Smooth muscle cell (in vitro differentiated cells): Measurements from ENCODE around the gene SCYL2. TPM values are rescaled to one million over a fixed set of nuclear protein-coding genes. Genes with fewer than 3 reads are reported as not detected.

ENCODE experiments used
- DNase-seq: peaks from one replicate; lab custom pipeline; 2025; ENCODE audit not compliant: unreplicated experiment; lab: John Stamatoyannopoulos, UW
- H2AFZ ChIP-seq: fragments of 200-600 bp; sonication (generic); 2 replicates; pipeline ENCODE4 v1.6.0; 2016; ENCODE audit warnings: antibody characterized with exemption, low read depth, mild to moderate bottlenecking
- H3F3A ChIP-seq: fragments of 200-600 bp; sonication (generic); 2 replicates; pipeline ENCODE4 v1.6.0; 2017; ENCODE audit warnings: antibody characterized with exemption, low read depth
- H3K27ac ChIP-seq: fragments of 200-600 bp; sonication (generic); 2 replicates; pipeline ENCODE4 v1.5.1; 2016; ENCODE audit warnings: low read depth, mild to moderate bottlenecking
- H3K27me3 ChIP-seq: fragments of 200-600 bp; sonication (generic); 2 replicates; pipeline ENCODE4 v1.6.1; 2016; ENCODE audit warnings: low read depth, mild to moderate bottlenecking
- H3K36me3 ChIP-seq: fragments of 200-600 bp; sonication (generic); 2 replicates; pipeline ENCODE4 v1.5.1; 2016; ENCODE audit warnings: low read depth
- H3K4me1 ChIP-seq: fragments of 200-600 bp; sonication (generic); 2 replicates; pipeline ENCODE4 v1.5.1; 2016; ENCODE audit warnings: low read depth
- H3K4me2 ChIP-seq: fragments of 200-600 bp; sonication (generic); 2 replicates; pipeline ENCODE4 v1.6.0; 2016; ENCODE audit warnings: mild to moderate bottlenecking
- H3K4me3 ChIP-seq: fragments of 200-600 bp; sonication (generic); 2 replicates; pipeline ENCODE4 v1.5.1; 2016; ENCODE audit warnings: mild to moderate bottlenecking
- H3K79me2 ChIP-seq: fragments of 200-600 bp; sonication (generic); 2 replicates; pipeline ENCODE4 v1.6.0; 2016; ENCODE audit warnings: low read depth, mild to moderate bottlenecking
- H3K9ac ChIP-seq: fragments of 200-600 bp; sonication (generic); 2 replicates; pipeline ENCODE4 v1.6.0; 2016; ENCODE audit warnings: low read depth
- H3K9me3 ChIP-seq: fragments of 200-600 bp; sonication (generic); replicated peaks from 2 replicates; pipeline ENCODE4 v1.5.1; 2016; ENCODE audit warnings: low read depth
- H4K20me1 ChIP-seq: fragments of 200-600 bp; sonication (generic); 2 replicates; pipeline ENCODE4 v1.6.0; 2016; ENCODE audit warnings: low read depth
- WGBS: methylation state at CpG from one replicate; pipeline ENCODE4 v1.1.7; 2016; ENCODE audit warnings: low lambda C conversion rate; 5-methylcytosine and 5-hydroxymethylcytosine counted together
- polyA plus RNA-seq: library from polyadenylated mRNA; unstranded; fragments of >200 nt; fragmentation: Nextera tagmentation; extraction: Ambion mirVana; gene quantifications from 2 replicates; pipeline ENCODE4 v1.2.1, GENCODE V29; 2016
- total RNA-seq: library from RNA; depleted of rRNA; stranded (reverse); fragments of >200 nt; gene quantifications from 2 replicates; pipeline ENCODE4 v1.2.3, GENCODE V29; 2014
- TF ChIP-seq, protein P1 (sequence below): fragments of 200-600 bp; sonication (generic); IDR thresholded peaks from 2 replicates; pipeline ENCODE4 v1.5.1; 2017; ENCODE audit warnings: borderline replicate concordance, mild to moderate bottlenecking, antibody characterized with exemption; ENCODE audit not compliant: insufficient read depth, poor library complexity, severe bottlenecking

Gene SCYL2
- total and polyA plus RNA-seq, 2 experiments from 2014 or later = 20.4 to 123 TPM

DNA sequence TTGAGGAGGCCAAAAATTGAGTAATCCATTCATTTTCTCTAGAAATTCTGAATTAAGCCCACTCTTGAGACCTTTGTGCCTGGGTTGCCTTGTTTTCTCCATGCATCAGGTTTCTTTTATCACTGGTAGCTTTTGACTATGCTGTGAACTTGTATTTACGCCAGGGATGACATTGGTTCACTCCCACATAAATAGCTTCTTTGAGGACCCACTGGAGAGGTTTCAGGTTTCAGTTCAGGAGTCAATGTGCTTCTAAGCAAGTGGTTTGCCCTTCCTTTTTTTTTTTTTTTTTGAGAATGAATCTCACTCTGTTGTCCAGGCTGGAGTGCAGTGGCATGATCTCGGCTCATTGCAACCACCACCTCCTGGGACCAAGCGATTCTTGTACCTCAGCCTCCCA, 79.7 kb downstream of the SCYL2 start:
- DNase-seq = no peak
- H3K27me3 ChIP-seq = no peaks in the 10 kb centered on the region
- TF ChIP-seq, protein P1, sequence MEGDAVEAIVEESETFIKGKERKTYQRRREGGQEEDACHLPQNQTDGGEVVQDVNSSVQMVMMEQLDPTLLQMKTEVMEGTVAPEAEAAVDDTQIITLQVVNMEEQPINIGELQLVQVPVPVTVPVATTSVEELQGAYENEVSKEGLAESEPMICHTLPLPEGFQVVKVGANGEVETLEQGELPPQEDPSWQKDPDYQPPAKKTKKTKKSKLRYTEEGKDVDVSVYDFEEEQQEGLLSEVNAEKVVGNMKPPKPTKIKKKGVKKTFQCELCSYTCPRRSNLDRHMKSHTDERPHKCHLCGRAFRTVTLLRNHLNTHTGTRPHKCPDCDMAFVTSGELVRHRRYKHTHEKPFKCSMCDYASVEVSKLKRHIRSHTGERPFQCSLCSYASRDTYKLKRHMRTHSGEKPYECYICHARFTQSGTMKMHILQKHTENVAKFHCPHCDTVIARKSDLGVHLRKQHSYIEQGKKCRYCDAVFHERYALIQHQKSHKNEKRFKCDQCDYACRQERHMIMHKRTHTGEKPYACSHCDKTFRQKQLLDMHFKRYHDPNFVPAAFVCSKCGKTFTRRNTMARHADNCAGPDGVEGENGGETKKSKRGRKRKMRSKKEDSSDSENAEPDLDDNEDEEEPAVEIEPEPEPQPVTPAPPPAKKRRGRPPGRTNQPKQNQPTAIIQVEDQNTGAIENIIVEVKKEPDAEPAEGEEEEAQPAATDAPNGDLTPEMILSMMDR = no peak
- no peak overlapping the region for H3K27ac ChIP-seq
- no peaks in the 10 kb centered on the region for H3F3A ChIP-seq
- H2AFZ ChIP-seq = no peak overlapping the region
- no peak overlapping the region for H3K4me3 ChIP-seq
- H3K9me3 ChIP-seq = no peaks in the 10 kb centered on the region
- 79% methylated on average over 3 of the region's 3 CpGs for WGBS
- H3K4me1 ChIP-seq = no peaks in the 10 kb centered on the region
- no peak overlapping the region for H3K9ac ChIP-seq
- no peak overlapping the region for H3K4me2 ChIP-seq
- no peaks in the 10 kb centered on the region for H4K20me1 ChIP-seq
- no peaks in the 10 kb centered on the region for H3K79me2 ChIP-seq
- no peaks in the 10 kb centered on the region for H3K36me3 ChIP-seq

DNA sequence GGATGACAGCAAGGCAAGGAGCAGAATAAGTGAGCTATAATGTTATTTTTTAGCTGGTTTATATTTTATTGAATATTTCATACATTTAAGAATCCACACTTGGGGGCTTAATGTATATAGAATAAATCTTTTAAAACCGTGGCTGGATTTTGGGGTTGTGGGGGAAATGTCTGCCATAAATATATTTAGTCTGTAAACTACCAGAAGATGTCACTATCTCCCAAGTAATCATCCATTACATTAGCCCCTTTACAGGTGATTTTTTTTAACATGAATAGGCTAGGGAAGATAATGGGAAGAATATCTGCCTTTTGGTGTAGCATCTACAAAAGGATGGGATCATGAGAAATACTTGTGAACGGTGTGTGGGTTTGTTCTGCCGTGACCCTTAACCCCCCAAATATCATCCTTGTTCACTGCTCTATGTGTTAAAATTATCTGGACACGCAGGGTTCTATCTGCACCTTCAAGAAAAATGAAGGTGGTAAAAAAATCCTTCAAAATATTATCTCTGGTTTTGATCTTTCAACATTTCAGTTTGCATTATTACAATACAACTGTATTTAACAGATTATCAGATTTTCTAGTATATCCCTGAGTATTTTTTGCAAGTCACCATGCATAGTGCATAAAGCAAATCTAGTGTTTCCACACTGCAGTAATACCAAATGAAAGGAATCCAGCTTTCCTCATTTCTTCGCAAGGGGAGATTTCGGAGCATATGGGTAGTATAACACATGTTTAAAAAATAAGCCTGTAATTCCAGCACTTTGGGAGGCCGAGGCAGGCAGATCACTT, 81.9 kb downstream of the SCYL2 start:
- no peak for DNase-seq
- Histone ChIP-seq H3K4me2 (no peak overlapping the region), H3K9ac (no peak overlapping the region), H3K36me3 (no peaks in the 10 kb centered on the region), H3F3A (no peaks in the 10 kb centered on the region), H3K4me1 (no peaks in the 10 kb centered on the region), H4K20me1 (no peaks in the 10 kb centered on the region), H3K9me3 (no peaks in the 10 kb centered on the region), H3K27me3 (no peaks in the 10 kb centered on the region), H3K27ac (no peak overlapping the region), H2AFZ (no peak overlapping the region), H3K79me2 (no peaks in the 10 kb centered on the region), H3K4me3 (no peak overlapping the region)
- 76% methylated on average over 7 of the region's 7 CpGs for WGBS
- TF ChIP-seq, protein P1 = peak; percentile 45

DNA sequence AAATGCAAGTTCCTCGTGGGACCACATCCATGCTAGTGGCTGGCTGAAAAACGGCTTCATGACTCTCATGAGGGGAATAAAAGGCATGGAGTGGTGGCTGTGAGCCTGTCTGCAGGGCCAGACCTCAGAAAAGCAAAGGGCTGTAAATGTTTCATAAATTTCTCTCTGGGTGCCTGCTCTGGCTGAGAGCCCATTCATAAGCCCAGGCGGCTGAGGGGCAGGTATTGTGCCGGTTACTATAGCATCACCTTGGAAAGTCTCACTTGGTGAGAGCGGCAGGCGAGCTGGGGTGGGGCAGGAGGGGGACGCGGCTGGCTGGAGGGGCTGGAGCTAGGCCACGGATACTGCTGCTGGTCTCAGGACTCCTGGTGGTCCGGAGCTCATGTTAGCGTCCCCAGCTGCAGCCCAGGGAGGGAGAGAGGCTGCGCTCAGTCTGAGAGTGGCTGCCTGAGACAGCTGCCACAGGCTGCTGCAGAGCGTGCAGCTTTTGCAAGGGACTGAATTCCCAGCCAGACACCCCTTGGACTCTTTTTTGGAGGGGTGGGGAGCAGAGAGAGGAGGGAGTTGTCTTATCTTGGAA, 89.8 kb downstream of the SCYL2 start, which contains the start of gene SLC17A8:
Gene SLC17A8, plus strand, starts transcription at position 431 of the 580 bp plus-strand sequence. CDS start 318 bp downstream, outside the sequence.
- Histone ChIP-seq H3K79me2 (no peaks in the 10 kb centered on the region), H3K9me3 (no peaks in the 10 kb centered on the region), H3K9ac (no peak within 1 kb of the TSS), H3K4me2 (no peak within 1 kb of the TSS), H3K36me3 (no peaks in the 10 kb centered on the region), H3K4me3 (no peak within 1 kb of the TSS), H3K27ac (no peak within 1 kb of the TSS), H3K27me3 (peaks cover 27% of the 10 kb centered on the region), H3F3A (no peaks in the 10 kb centered on the region), H4K20me1 (no peaks in the 10 kb centered on the region), H2AFZ (no peak within 1 kb of the TSS), H3K4me1 (peaks cover 12% of the 10 kb centered on the region)
- WGBS = 29% methylated on average over 13 of the region's 13 CpGs
- DNase-seq = no peak
- TF ChIP-seq, protein P1 = no peak
